ENCODE measurements around the gene PCMT1.

GRCh38 chr6:149833651-149834050, 84.1 kb downstream of the PCMT1 start:
- no peak for TF ChIP-seq EZH2 (conservative IDR thresholded peaks at IDR 0.05; ENCODE audit: low read depth, low read length)
- no peak for TF ChIP-seq MAZ (IDR thresholded peaks at IDR 0.05; ENCODE audit: borderline replicate concordance, low read depth, low read length)
- no peak for TF ChIP-seq MAZ (CRISPR knock-in tag; IDR thresholded peaks at IDR 0.05; ENCODE audit: low read depth)
- no peak for TF ChIP-seq ZNF776 (CRISPR knock-in tag; IDR thresholded peaks at IDR 0.05)
- TF ChIP-seq ZNF326 (CRISPR knock-in tag; IDR thresholded peaks at IDR 0.05; ENCODE audit: borderline replicate concordance), result no peak
- TF ChIP-seq ARNT2 (CRISPR knock-in tag; IDR thresholded peaks at IDR 0.05; ENCODE audit: low read depth), result no peak
- no peak for TF ChIP-seq FOXM1 (CRISPR knock-in tag; IDR thresholded peaks at IDR 0.05)
- no peak for TF ChIP-seq SKIL (CRISPR knock-in tag; IDR thresholded peaks at IDR 0.05; ENCODE audit: borderline replicate concordance)
- no peak for TF ChIP-seq CHD4 (IDR thresholded peaks at IDR 0.05; ENCODE audit: borderline replicate concordance, low read length)
- no peak for TF ChIP-seq BHLHE40 (IDR thresholded peaks at IDR 0.05; ENCODE audit: low read length)
- TF ChIP-seq CTCF (CRISPR knock-in tag; IDR thresholded peaks at IDR 0.05), result no peak
